Testis (tissue), 3 donors: ENCODE measurements around the gene SGK2. TPM values are rescaled to one million over a fixed set of nuclear protein-coding genes. Genes with fewer than 3 reads are reported as not detected.

ENCODE experiments used
- DNase-seq: peaks from one replicate; pipeline ENCODE4 v3.0.0-alpha.2; 2019
- H3K27ac ChIP-seq, 2 donors: fragments of 200-600 bp; sonication (generic); one replicate each; pipeline ENCODE4 v1.5.1; 2019
- H3K27me3 ChIP-seq: fragments of 200-600 bp; sonication (generic); one replicate; pipeline ENCODE4 v1.5.1; 2019
- H3K36me3 ChIP-seq: fragments of 200-600 bp; sonication (generic); one replicate; pipeline ENCODE4 v1.5.1; 2017; ENCODE audit warnings: low read depth; ENCODE audit errors: missing control alignments
- H3K4me1 ChIP-seq: fragments of 200-600 bp; sonication (generic); one replicate; pipeline ENCODE4 v1.5.1; 2019
- H3K4me3 ChIP-seq, 2 donors: fragments of 200-600 bp; sonication (generic); one replicate each; pipeline ENCODE4 v1.5.1; 2017 to 2019
- H3K9me3 ChIP-seq: fragments of 200-600 bp; sonication (generic); one replicate; pipeline ENCODE4 v1.5.1; 2017
- POLR2A ChIP-seq: fragments of 450-650 bp; IDR thresholded peaks from one replicate; pipeline ENCODE4 v1.6.1; 2017; ENCODE audit warnings: antibody characterized with exemption, mild to moderate bottlenecking, moderate library complexity
- WGBS, 2 donors: methylation state at CpG; one replicate each; pipeline ENCODE4 v1.1.5; 2018; 5-methylcytosine and 5-hydroxymethylcytosine counted together
- intact Hi-C: fragments of 100-400 bp; cut with DNase I; formaldehyde crosslinking; loops from one replicate; pipeline ENCODE4 v1.15.1; 2023; ENCODE audit warnings: low total_unique reads
- polyA plus RNA-seq: library from polyadenylated mRNA; stranded (reverse); fragments of 350-450 nt; fragmentation: Illumina TruSeq; extraction: RNeasy Lipid Tissue Mini Kit (QIAGEN cat#74804); gene quantifications from one replicate; pipeline ENCODE4 v1.2.3, GENCODE V29; 2014; ENCODE audit warnings: low read depth, low replicate concordance; ENCODE audit not compliant: insufficient read depth
- total RNA-seq, 2 donors: library from RNA; depleted of rRNA; stranded (reverse); fragments of >200 nt; gene quantifications; one replicate each; pipeline ENCODE4 v1.2.3, GENCODE V29; 2016
- TF ChIP-seq, protein P1 (sequence below), 3 experiments: fragments of 450-650 bp in 2 of 3; fragments of 200-600 bp in 1 of 3; sonication (generic) in 1 of 3; IDR thresholded peaks; one replicate each; pipeline ENCODE4 v1.5.1; 2016 to 2019; ENCODE audit warnings: antibody characterized with exemption in 3 of 3, mild to moderate bottlenecking in 2 of 3, moderate library complexity in 1 of 3

SGK2 gene
- total and polyA plus RNA-seq, 3 donors from 2014 or later, result 1.3 to 8.5 (median 6.2) TPM

- Histone ChIP-seq H3K9me3 (no peaks in the 10 kb centered on the region), H3K27me3 (no peaks in the 10 kb centered on the region), H3K27ac (no peak overlapping the region), H3K36me3 (no peaks in the 10 kb centered on the region), H3K4me3 (no peak overlapping the region), H3K4me1 (no peaks in the 10 kb centered on the region)
- no peak for DNase-seq
- TF ChIP-seq, protein P1, sequence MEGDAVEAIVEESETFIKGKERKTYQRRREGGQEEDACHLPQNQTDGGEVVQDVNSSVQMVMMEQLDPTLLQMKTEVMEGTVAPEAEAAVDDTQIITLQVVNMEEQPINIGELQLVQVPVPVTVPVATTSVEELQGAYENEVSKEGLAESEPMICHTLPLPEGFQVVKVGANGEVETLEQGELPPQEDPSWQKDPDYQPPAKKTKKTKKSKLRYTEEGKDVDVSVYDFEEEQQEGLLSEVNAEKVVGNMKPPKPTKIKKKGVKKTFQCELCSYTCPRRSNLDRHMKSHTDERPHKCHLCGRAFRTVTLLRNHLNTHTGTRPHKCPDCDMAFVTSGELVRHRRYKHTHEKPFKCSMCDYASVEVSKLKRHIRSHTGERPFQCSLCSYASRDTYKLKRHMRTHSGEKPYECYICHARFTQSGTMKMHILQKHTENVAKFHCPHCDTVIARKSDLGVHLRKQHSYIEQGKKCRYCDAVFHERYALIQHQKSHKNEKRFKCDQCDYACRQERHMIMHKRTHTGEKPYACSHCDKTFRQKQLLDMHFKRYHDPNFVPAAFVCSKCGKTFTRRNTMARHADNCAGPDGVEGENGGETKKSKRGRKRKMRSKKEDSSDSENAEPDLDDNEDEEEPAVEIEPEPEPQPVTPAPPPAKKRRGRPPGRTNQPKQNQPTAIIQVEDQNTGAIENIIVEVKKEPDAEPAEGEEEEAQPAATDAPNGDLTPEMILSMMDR (IDR thresholded peaks at IDR 0.05), result no peak
- no peak for TF ChIP-seq POLR2A
- WGBS, 2 donors, result 96% methylated on average over 4 of the region's 4 CpGs
- intact Hi-C loops, result no loop called here
Measured at GRCh38 chr20:43568706-43569105, 9.9 kb downstream of the SGK2 start.

DNA sequence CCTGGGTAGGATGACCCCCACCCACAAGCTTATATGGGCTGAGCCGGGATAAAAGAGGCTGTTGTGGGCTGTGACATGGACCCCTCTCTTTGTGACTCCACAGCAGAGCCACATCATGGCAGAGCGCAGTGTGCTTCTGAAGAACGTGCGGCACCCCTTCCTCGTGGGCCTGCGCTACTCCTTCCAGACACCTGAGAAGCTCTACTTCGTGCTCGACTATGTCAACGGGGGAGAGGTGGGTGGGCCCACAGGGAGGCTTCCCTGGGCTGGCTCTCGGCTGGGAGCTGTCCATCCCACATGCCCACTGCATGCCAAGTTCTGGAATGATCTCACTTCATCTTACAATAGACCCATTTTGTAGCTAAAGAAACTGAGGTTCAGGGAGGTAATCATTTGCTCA is 10.5 kb downstream of the SGK2 start:
- 92 to 100% methylated on average over 2 to 10 of the region's 10 CpGs for WGBS, 2 donors
- no peak overlapping the region for H3K27ac ChIP-seq
- intact Hi-C loops, result no loop called here
- no peaks in the 10 kb centered on the region for H3K9me3 ChIP-seq
- no peak for DNase-seq
- TF ChIP-seq, protein P1 (IDR thresholded peaks at IDR 0.05), result no peak
- TF ChIP-seq POLR2A, result no peak
- H3K4me1 ChIP-seq, result no peaks in the 10 kb centered on the region
- no peaks in the 10 kb centered on the region for H3K36me3 ChIP-seq
- no peaks in the 10 kb centered on the region for H3K27me3 ChIP-seq
- H3K4me3 ChIP-seq, result no peak overlapping the region

DNA sequence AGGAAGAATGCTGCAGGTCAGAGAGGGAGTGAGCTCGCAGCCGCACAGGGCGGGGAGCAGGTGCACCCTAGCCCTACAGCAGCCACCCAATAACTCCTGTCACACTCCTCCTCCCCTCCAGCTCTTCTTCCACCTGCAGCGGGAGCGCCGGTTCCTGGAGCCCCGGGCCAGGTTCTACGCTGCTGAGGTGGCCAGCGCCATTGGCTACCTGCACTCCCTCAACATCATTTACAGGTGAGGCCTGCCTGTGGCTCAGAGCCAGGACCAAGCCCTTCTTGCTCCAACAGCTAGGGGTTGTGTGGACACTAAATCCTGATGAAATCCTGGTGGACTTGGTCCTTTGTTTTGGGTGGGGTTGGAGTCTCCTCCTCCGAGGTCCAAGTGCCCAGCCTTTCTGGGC is 11.7 kb downstream of the SGK2 start:
- TF ChIP-seq, protein P1 (IDR thresholded peaks at IDR 0.05), result no peak
- no peak for TF ChIP-seq POLR2A
- no peaks in the 10 kb centered on the region for H3K9me3 ChIP-seq
- H3K36me3 ChIP-seq, result no peaks in the 10 kb centered on the region
- WGBS, 2 donors, result 88 to 99% methylated on average over 9 to 10 of the region's 10 CpGs
- no peaks in the 10 kb centered on the region for H3K27me3 ChIP-seq
- DNase-seq, result no peak
- H3K4me3 ChIP-seq, result no peak overlapping the region
- intact Hi-C loops, result no loop called here
- no peak overlapping the region for H3K27ac ChIP-seq
- H3K4me1 ChIP-seq, result no peaks in the 10 kb centered on the region

DNA sequence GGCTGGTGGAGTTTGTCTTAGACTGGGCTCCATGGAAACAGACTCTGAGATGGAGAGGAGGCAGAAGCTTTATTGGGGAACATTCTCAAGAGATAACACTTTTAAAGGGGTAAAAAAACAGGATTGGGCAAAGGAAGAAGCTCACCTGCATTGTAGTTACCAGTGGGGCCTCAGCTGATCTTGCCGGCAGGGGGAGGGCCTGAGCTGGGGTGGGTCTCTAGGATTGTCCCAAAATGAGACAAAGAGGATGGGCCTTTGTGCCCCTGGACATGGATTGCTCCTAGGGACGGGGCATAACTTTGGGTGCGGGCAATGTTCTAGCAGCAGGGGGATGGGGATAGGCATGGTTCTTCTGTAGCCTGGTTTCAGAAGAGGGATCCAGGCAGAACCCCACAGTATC is 12.5 kb downstream of the SGK2 start:
- H3K4me1 ChIP-seq, result no peaks in the 10 kb centered on the region
- H3K27me3 ChIP-seq, result no peaks in the 10 kb centered on the region
- H3K4me3 ChIP-seq, result no peak overlapping the region
- no peak for DNase-seq
- no peaks in the 10 kb centered on the region for H3K36me3 ChIP-seq
- H3K27ac ChIP-seq, result no peak overlapping the region
- no peaks in the 10 kb centered on the region for H3K9me3 ChIP-seq
- intact Hi-C loops, result no loop called here
- 93 to 96% methylated on average over 3 of the region's 3 CpGs for WGBS, 2 donors
- TF ChIP-seq, protein P1 (IDR thresholded peaks at IDR 0.05), result no peak
- TF ChIP-seq POLR2A, result no peak

GRCh38 chr20:43571771-43572170 is 12.9 kb downstream of the SGK2 start:
- Histone ChIP-seq H3K9me3 (no peaks in the 10 kb centered on the region), H3K4me1 (no peaks in the 10 kb centered on the region), H3K27me3 (no peaks in the 10 kb centered on the region), H3K27ac (no peak overlapping the region), H3K4me3 (no peak overlapping the region), H3K36me3 (no peaks in the 10 kb centered on the region)
- no peak for TF ChIP-seq POLR2A
- TF ChIP-seq, protein P1 (IDR thresholded peaks at IDR 0.05), result no peak
- DNase-seq, result no peak
- 87 to 91% methylated on average over 5 to 6 of the region's 6 CpGs for WGBS, 2 donors
- intact Hi-C loops, result no loop called here
